ENCODE data around the gene TMEM269.

- TF ChIP-seq, protein P1, sequence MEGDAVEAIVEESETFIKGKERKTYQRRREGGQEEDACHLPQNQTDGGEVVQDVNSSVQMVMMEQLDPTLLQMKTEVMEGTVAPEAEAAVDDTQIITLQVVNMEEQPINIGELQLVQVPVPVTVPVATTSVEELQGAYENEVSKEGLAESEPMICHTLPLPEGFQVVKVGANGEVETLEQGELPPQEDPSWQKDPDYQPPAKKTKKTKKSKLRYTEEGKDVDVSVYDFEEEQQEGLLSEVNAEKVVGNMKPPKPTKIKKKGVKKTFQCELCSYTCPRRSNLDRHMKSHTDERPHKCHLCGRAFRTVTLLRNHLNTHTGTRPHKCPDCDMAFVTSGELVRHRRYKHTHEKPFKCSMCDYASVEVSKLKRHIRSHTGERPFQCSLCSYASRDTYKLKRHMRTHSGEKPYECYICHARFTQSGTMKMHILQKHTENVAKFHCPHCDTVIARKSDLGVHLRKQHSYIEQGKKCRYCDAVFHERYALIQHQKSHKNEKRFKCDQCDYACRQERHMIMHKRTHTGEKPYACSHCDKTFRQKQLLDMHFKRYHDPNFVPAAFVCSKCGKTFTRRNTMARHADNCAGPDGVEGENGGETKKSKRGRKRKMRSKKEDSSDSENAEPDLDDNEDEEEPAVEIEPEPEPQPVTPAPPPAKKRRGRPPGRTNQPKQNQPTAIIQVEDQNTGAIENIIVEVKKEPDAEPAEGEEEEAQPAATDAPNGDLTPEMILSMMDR (IDR thresholded peaks at IDR 0.05; ENCODE audit: poor library complexity), result no peak
- TF ChIP-seq EZH2 (IDR thresholded peaks at IDR 0.05; ENCODE audit: borderline replicate concordance), result no peak
These were observed 48.6 kb upstream of the TMEM269 start for GRCh38 chr1:42736152-42736551.
